ENCODE results near the gene NUDT14.

Gene NUDT14

GRCh38 chr14:105197211-105197641 is 16.1 kb upstream of the NUDT14 start:
- Histone ChIP-seq H3K9ac (ENCODE audit: low read depth, low read length, poor library complexity, severe bottlenecking) (no peak overlapping the region), H3K9me2 (replicated peaks; ENCODE audit: low read depth, low read length) (no peaks in the 10 kb centered on the region), H3K4me2 (ENCODE audit: low read depth, low read length, poor library complexity, severe bottlenecking) (no peak overlapping the region), H3K4me1 (ENCODE audit: insufficient read depth, low read length, poor library complexity, severe bottlenecking) (peaks cover 40% of the 10 kb centered on the region), H3K9me3 (ENCODE audit: insufficient read depth, low read depth, low read length) (no peaks in the 10 kb centered on the region), H3K4me3 (ENCODE audit: low read length, poor library complexity, severe bottlenecking) (no peak overlapping the region), H4K20me1 (ENCODE audit: insufficient read depth, low read length, poor library complexity, severe bottlenecking) (no peaks in the 10 kb centered on the region), H3F3A (ENCODE audit: low read depth) (no peaks in the 10 kb centered on the region), H3K27me3 (ENCODE audit: insufficient read depth, low read length, poor library complexity, severe bottlenecking) (no peaks in the 10 kb centered on the region), H3K36me3 (ENCODE audit: insufficient read depth, low read length) (no peaks in the 10 kb centered on the region), H2AFZ (ENCODE audit: low read length) (no peak overlapping the region), H3K79me2 (ENCODE audit: insufficient read depth, low read length) (no peaks in the 10 kb centered on the region)
- TF ChIP-seq EZH2phosphoT487 (IDR thresholded peaks at IDR 0.05; ENCODE audit: borderline replicate concordance) (no peak), CTCF (conservative IDR thresholded peaks at IDR 0.05; ENCODE audit: low read length) (no peak)

GRCh38 chr14:105196265-105196960 is 15.3 kb upstream of the NUDT14 start:
- H3K27me3 ChIP-seq (ENCODE audit: insufficient read depth, low read length, poor library complexity, severe bottlenecking): no peaks in the 10 kb centered on the region
- no peaks in the 10 kb centered on the region for H3F3A ChIP-seq (ENCODE audit: low read depth)
- H4K20me1 ChIP-seq (ENCODE audit: insufficient read depth, low read length, poor library complexity, severe bottlenecking): no peaks in the 10 kb centered on the region
- H3K79me2 ChIP-seq (ENCODE audit: insufficient read depth, low read length): no peaks in the 10 kb centered on the region
- peaks cover 33% of the 10 kb centered on the region for H3K4me1 ChIP-seq (ENCODE audit: insufficient read depth, low read length, poor library complexity, severe bottlenecking)
- no peaks in the 10 kb centered on the region for H3K9me2 ChIP-seq (replicated peaks; ENCODE audit: low read depth, low read length)
- no peak overlapping the region for H3K9ac ChIP-seq (ENCODE audit: low read depth, low read length, poor library complexity, severe bottlenecking)
- no peaks in the 10 kb centered on the region for H3K9me3 ChIP-seq (ENCODE audit: insufficient read depth, low read depth, low read length)
- H3K4me2 ChIP-seq (ENCODE audit: low read depth, low read length, poor library complexity, severe bottlenecking): no peak overlapping the region
- H3K4me3 ChIP-seq (ENCODE audit: low read length, poor library complexity, severe bottlenecking): no peak overlapping the region
- TF ChIP-seq CTCF (conservative IDR thresholded peaks at IDR 0.05; ENCODE audit: low read length) (no peak), EZH2phosphoT487 (IDR thresholded peaks at IDR 0.05; ENCODE audit: borderline replicate concordance) (no peak)
- H3K36me3 ChIP-seq (ENCODE audit: insufficient read depth, low read length): no peaks in the 10 kb centered on the region
- H2AFZ ChIP-seq (ENCODE audit: low read length): no peak overlapping the region

GRCh38 chr14:105195522-105196264 is 14.6 kb upstream of the NUDT14 start:
- Histone ChIP-seq H3K4me3 (ENCODE audit: low read length, poor library complexity, severe bottlenecking) (no peak overlapping the region), H2AFZ (ENCODE audit: low read length) (no peak overlapping the region), H3F3A (ENCODE audit: low read depth) (no peaks in the 10 kb centered on the region), H4K20me1 (ENCODE audit: insufficient read depth, low read length, poor library complexity, severe bottlenecking) (no peaks in the 10 kb centered on the region), H3K4me2 (ENCODE audit: low read depth, low read length, poor library complexity, severe bottlenecking) (no peak overlapping the region), H3K79me2 (ENCODE audit: insufficient read depth, low read length) (no peaks in the 10 kb centered on the region), H3K9me3 (ENCODE audit: insufficient read depth, low read depth, low read length) (no peaks in the 10 kb centered on the region), H3K9me2 (replicated peaks; ENCODE audit: low read depth, low read length) (no peaks in the 10 kb centered on the region), H3K4me1 (ENCODE audit: insufficient read depth, low read length, poor library complexity, severe bottlenecking) (peaks cover 26% of the 10 kb centered on the region), H3K36me3 (ENCODE audit: insufficient read depth, low read length) (no peaks in the 10 kb centered on the region), H3K27me3 (ENCODE audit: insufficient read depth, low read length, poor library complexity, severe bottlenecking) (no peaks in the 10 kb centered on the region), H3K9ac (ENCODE audit: low read depth, low read length, poor library complexity, severe bottlenecking) (no peak overlapping the region)
- no peak for TF ChIP-seq CTCF (conservative IDR thresholded peaks at IDR 0.05; ENCODE audit: low read length)
- no peak for TF ChIP-seq EZH2phosphoT487 (IDR thresholded peaks at IDR 0.05; ENCODE audit: borderline replicate concordance)
